ENCODE results near the gene ZNF33B. TPM values are rescaled to one million over a fixed set of nuclear protein-coding genes. Genes with fewer than 3 reads are reported as not detected.
"Not testable (repeated sequence)": the region's sequence is repeated elsewhere in the genome, so short reads cannot be mapped to it uniquely, and the experiment has no call there.

Gene ZNF33B
- total RNA-seq, 1 experiment from 2014 or later, result 22.7 TPM

DNA sequence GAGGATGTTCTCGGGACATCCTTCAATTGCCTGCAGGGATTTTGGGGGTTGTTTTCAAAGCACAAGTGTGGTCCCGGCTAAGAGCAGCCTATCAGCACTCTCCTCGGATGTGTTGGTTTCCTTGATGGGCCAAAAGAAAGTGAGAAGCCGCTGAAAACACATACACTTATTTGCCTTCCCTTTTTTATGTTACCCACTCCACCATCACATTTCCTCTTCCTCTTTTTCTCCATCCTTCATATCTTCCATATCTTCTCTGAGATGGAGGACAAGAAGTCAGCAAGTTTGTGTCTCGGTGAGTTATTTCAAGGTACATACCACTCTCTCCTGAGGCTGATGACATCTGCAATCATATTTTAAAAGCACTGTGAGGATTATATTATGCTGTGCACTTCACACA lies 64.0 kb downstream of the ZNF33B start:
- H3K27ac Mint-ChIP-seq, result no peak overlapping the region
- POLR2A ChIA-PET, result no interaction called here

GRCh38 chr10:42556931-42557330 lies 81.4 kb downstream of the ZNF33B start:
- DNase-seq (ENCODE audit: low spot score) (no peak), ATAC-seq (no peak)
- CTCF ChIA-PET, result no interaction called here
- no peaks in the 10 kb centered on the region for H3K36me3 Mint-ChIP-seq
- peaks cover 4% of the 10 kb centered on the region; the same call in 1 of the 2 replicates for H3K9me3 Mint-ChIP-seq
- H3K4me3 Mint-ChIP-seq, result no peak overlapping the region
- peaks cover 4% of the 10 kb centered on the region for H3K4me1 Mint-ChIP-seq
- POLR2A ChIA-PET, result no interaction called here
- TF ChIP-seq, protein P1, sequence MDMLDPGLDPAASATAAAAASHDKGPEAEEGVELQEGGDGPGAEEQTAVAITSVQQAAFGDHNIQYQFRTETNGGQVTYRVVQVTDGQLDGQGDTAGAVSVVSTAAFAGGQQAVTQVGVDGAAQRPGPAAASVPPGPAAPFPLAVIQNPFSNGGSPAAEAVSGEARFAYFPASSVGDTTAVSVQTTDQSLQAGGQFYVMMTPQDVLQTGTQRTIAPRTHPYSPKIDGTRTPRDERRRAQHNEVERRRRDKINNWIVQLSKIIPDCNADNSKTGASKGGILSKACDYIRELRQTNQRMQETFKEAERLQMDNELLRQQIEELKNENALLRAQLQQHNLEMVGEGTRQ (CRISPR knock-in tag; IDR thresholded peaks at IDR 0.05), result no peak
- TF ChIP-seq TCF7 (CRISPR knock-in tag; IDR thresholded peaks at IDR 0.05; ENCODE audit: low read depth) (no peak), ZNF317 (CRISPR knock-in tag; IDR thresholded peaks at IDR 0.05; ENCODE audit: borderline replicate concordance, low read depth) (no peak)
- TF ChIP-seq, protein P2, sequence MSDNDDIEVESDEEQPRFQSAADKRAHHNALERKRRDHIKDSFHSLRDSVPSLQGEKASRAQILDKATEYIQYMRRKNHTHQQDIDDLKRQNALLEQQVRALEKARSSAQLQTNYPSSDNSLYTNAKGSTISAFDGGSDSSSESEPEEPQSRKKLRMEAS (CRISPR knock-in tag; IDR thresholded peaks at IDR 0.05), result no peak
- H3K27me3 Mint-ChIP-seq (ENCODE audit: low read depth), result peaks cover 26% of the 10 kb centered on the region
- H3K27ac Mint-ChIP-seq, result no peak overlapping the region

More for the DNA sequence above, 64.0 kb downstream of the ZNF33B start:
- Mint-ChIP-seq H3K36me3 (peaks cover 22% of the 10 kb centered on the region), H3K4me1 (no peaks in the 10 kb centered on the region), H3K27me3 (ENCODE audit: low read depth) (peaks cover 6% of the 10 kb centered on the region), H3K9me3 (peaks cover 66% of the 10 kb centered on the region), H3K4me3 (no peak overlapping the region)
- ATAC-seq (no peak), DNase-seq (ENCODE audit: low spot score) (no peak)
- no peak for TF ChIP-seq E2F4 (CRISPR knock-in tag; IDR thresholded peaks at IDR 0.05; ENCODE audit: borderline replicate concordance, low read depth)
- TF ChIP-seq RELA (CRISPR knock-in tag; IDR thresholded peaks at IDR 0.05; ENCODE audit: borderline replicate concordance), result no peak
- TF ChIP-seq ZBTB43 (CRISPR knock-in tag; IDR thresholded peaks at IDR 0.05), result no peak
- no peak for TF ChIP-seq CREB1 (CRISPR knock-in tag; IDR thresholded peaks at IDR 0.05)
- CTCF ChIA-PET, result no interaction called here

DNA sequence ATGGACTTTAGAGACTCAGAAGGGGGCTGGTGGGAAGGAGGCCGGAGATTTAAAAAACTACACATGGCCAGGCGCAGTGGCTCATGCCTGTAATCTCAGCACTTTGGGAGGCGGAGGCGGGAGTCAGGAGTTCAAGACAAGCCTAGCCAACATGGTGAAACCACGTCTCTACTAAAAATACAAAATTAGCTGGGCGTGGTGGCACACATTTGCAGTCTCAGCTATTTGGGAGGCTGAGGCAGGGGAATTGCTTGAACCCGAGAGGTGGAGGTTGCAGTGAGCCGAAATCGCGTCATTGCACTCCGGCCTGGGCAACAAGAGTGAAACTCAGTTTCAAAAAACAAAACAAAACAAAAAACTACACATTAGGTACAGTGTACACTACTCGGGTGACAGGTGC lies 84.8 kb downstream of the ZNF33B start:
- POLR2A ChIA-PET; H3K9me3 Mint-ChIP-seq; H3K27ac Mint-ChIP-seq; ATAC-seq; DNase-seq (ENCODE audit: low spot score); CTCF ChIA-PET: not testable (repeated sequence)
- Mint-ChIP-seq H3K4me1 (peaks cover 15% of the 10 kb centered on the region), H3K27me3 (ENCODE audit: low read depth) (peaks cover 26% of the 10 kb centered on the region), H3K36me3 (peaks cover 18% of the 10 kb centered on the region), H3K4me3 (peak overlapping the region; percentile 90)

- ATAC-seq (peak; percentile 6), DNase-seq (ENCODE audit: low spot score) (no peak)
- POLR2A ChIA-PET, result no interaction called here
- peak overlapping the region; percentile 90 for H3K4me3 Mint-ChIP-seq
- H3K36me3 Mint-ChIP-seq, result peaks cover 22% of the 10 kb centered on the region
- CTCF ChIA-PET, result no interaction called here
- no peak overlapping the region for H3K27ac Mint-ChIP-seq
- no peak for TF ChIP-seq ERG (CRISPR knock-in tag; IDR thresholded peaks at IDR 0.05)
- no peak for TF ChIP-seq NFATC4 (CRISPR knock-in tag; IDR thresholded peaks at IDR 0.05)
- TF ChIP-seq CBFB (CRISPR knock-in tag; IDR thresholded peaks at IDR 0.05; ENCODE audit: low read depth), result no peak
- TF ChIP-seq, protein P1 (CRISPR knock-in tag; IDR thresholded peaks at IDR 0.05), result no peak
- H3K9me3 Mint-ChIP-seq, result peaks cover 4% of the 10 kb centered on the region; the same call in 1 of the 2 replicates
- peaks cover 23% of the 10 kb centered on the region for H3K27me3 Mint-ChIP-seq (ENCODE audit: low read depth)
- peaks cover 15% of the 10 kb centered on the region for H3K4me1 Mint-ChIP-seq
These were observed 85.3 kb downstream of the ZNF33B start for GRCh38 chr10:42553064-42553407.
